Left cardiac atrium (tissue), 4 donors: ENCODE results near the gene TPST1. TPM values are rescaled to one million over a fixed set of nuclear protein-coding genes. Genes with fewer than 3 reads are reported as not detected.
"Not testable (repeated sequence)": the region's sequence is repeated elsewhere in the genome, so short reads cannot be mapped to it uniquely, and the experiment has no call there.

ENCODE experiments used
- ATAC-seq, 2 donors: fragments of 200-7000 bp; cut with Tn5 transposase; one replicate each; pipeline ENCODE4 v1.9.1; 2020; ENCODE audit warnings: mild to moderate bottlenecking in 2 of 2, moderate library complexity in 2 of 2
- DNase-seq: peaks from one replicate; pipeline ENCODE4 v3.0.0-alpha.2; 2020
- intact Hi-C, 2 donors: fragments of 100-400 bp; cut with DNase I; formaldehyde crosslinking; loops; one replicate each; pipeline versions ENCODE4 v1.14.1 to v1.15.1; 2022 to 2023
- total RNA-seq, 2 donors: library from RNA; stranded (reverse); fragmentation: NEBNext Ultra II Directional; extraction: Animal tissue kit (Norgen Biotek cat#: 25700); gene quantifications; one replicate each; pipeline ENCODE4 v1.2.1, GENCODE V29; 2021
- donor health status: DM: no; HTN: yes; CAD: no.
- donor health status: DM: no; HTN: yes; CAD: no; lungs with severe emphysema.
- donor health status: DM: yes; HTN: yes; CAD: no.
- donor health status: Dilated cardiomyopathy.

Gene TPST1
- total RNA-seq, 2 donors from 2014 or later: 9.2 to 12.3 TPM

DNA sequence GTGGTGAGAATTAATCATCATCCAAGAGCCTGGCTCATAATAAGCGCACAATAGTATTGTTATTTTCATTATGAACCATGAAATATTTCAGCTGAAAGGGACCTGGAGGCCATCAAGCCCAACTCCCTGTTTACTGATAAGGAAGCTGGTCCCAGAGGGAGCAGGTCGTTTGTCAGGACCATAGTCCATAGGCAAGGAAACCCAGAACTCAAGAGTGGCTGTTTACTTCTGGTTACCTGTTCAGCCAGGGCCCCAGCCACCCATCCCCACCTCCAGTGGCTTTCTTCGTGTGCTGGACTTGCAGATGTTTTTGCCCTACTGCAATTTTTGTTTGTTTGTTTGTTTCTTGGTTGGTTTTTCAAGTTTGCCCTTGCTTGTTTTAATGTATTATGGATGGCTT is 152.0 kb downstream of the TPST1 start:
- ATAC-seq (no peak), DNase-seq (no peak)
- intact Hi-C loops: no loop called here

DNA sequence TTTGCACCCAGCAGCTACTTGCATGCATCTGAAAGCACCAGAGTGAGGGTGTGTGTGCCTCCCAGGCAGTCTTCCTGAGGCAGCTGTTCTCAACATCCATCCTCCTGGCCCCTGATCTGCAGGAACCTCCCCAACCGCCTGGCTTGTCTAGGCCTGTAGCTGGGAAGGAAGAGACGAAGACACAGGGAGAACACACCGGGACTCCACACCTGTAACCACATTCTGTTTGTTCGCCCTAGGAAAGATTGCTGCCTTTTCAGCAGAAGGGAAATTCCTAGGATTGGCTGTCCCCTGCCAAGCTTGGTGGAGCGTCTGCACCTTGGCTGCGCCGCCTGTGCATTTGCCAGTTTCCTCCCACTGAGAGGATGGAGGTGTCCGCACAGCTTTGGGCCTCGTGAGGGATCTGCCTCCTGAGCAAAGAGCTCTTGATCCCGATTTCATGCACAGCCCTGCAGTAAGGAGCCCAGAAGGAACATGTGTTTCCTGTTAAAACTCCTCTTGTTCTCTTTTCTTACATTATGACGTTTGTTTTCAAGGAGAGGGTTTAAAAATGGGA is 154.6 kb downstream of the TPST1 start:
- intact Hi-C loops: no loop called here
- no peak for ATAC-seq
- no peak for DNase-seq

DNA sequence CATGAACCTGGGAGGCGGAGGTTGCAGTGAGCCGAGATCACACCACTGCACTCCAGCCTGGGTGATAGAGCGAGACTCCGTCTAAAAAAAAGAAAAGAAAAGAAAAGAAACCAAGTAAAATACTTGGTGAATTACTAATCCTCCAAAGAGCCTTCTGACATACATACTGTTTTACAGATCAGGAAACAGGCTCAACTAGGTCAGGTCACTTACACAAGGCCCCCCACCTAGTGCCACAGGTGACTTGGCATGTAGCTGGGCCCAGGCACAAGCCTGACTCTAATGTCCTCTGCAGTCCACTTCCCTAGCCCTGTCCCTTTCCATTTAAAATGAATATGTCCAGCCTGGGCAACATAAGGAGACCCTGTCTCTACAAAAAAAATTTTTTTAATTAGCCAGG is 157.0 kb downstream of the TPST1 start:
- DNase-seq (no peak), ATAC-seq (no peak)
- intact Hi-C loops: no loop called here

DNA sequence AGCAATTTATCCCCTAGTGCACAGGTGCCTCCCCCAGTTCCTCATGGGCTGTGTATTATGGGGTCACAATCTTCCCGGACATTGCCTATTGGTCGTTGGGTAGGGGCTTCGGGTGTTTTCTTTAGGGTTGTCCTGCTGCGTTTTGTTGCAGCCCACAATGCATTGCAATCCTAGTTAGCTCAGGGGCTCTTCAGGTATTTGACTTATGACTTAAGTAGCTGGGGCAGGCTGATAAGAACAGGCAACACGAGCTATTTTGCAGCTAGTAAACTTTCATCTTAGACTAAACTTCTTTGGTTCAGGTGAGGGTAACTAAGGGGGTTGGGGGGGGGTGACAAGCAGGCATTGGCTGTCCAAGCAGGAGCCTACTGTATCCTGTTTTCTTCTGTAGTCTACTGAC is 158.5 kb downstream of the TPST1 start:
- no peak for ATAC-seq
- DNase-seq: no peak
- intact Hi-C loops: no loop called here

DNA sequence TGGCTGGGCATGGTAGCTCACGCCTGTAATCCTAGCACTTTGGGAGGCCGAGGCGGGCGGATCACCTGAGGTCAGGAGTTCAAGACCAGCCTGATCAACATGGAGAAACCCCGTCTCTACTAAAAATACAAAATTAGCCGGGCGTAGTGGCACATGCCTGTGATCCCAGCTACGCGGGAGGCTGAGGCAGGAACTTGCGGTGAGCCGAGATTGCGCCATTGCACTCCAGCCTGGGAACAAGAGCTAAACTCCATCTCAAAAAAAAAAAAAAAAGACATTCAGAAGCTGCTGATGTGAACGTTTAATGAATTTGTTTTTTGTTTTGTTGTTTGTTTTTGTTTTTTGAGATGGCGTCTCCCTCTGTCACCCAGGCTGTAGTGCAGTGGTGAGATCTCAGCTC is 159.9 kb downstream of the TPST1 start:
- DNase-seq, intact Hi-C loops, ATAC-seq: not testable (repeated sequence)

GRCh38 chr7:66371096-66371824 is 166.1 kb downstream of the TPST1 start:
- ATAC-seq (no peak), DNase-seq (no peak)
- intact Hi-C loops: no loop called here

DNA sequence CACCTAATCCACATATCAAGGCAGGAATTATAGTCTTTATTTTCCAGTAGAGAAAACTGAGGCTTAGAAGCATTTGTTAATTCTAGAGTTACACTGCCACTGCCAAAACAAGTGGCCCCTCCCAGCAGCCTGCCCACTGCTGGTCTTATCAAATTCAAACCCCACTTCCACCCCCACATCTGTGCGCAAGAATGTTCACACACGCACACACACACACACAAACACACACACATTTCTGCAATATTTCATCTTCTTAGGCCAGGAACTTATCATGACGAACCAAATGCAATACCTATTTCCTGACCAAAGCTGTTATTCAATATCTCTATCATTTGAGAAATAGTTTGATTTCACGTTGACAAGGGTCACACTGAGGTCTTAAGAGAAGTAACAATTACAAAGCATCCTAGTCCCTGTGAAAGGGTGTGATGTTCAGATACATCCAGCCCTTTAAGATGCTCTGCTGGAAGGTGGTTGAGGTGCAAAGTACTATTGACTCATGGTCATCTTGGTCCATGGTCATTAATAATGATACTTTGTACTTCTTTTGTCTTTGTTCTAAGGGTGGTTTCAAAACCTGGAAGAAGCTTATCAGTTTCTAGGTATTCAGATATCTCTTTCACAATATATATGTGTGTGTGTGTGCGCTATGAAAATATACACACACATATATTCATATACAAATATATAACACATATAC is 169.2 kb downstream of the TPST1 start:
- ATAC-seq, DNase-seq, intact Hi-C loops: not testable (repeated sequence)

DNA sequence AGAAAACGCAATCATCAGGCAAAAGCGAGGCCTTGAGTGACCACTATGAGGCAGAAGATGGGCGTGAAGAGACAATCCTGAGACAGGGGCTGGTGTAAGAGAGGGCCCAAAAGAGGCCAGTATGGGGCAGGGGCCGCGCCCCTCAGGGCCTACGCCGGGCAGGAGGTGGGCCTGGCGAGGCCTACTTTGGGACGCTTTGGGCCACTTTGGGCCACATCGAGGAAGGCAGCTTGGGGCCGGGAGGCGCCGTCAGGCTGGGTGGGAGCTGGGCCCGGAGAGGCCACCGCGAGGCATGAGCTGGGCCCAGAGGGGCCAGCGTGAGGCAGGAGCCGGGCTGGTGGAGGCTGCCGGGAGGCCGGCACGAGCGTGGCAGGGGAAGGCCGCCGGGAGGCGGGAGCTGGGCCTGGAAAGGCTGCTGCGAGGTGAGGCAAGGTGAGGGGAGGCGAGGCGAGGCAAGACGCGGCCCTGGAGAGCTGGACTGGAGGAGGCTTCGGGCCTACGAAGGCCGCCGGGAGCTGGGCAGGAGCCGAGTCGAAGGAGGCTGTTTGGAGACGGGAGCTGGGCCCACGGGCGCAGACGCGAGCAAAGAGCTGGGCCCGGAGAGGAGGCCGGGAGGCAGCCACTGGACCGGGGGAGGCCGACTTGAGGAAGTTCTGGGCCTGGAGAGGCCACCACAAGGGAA is 171.3 kb downstream of the TPST1 start:
- intact Hi-C loops: no loop called here
- ATAC-seq: no peak
- no peak for DNase-seq

- no peak for DNase-seq
- intact Hi-C loops: no loop called here
- ATAC-seq: peak in 1 of 2 donors; percentile 24
These were observed 171.9 kb downstream of the TPST1 start for GRCh38 chr7:66377045-66377444.

DNA sequence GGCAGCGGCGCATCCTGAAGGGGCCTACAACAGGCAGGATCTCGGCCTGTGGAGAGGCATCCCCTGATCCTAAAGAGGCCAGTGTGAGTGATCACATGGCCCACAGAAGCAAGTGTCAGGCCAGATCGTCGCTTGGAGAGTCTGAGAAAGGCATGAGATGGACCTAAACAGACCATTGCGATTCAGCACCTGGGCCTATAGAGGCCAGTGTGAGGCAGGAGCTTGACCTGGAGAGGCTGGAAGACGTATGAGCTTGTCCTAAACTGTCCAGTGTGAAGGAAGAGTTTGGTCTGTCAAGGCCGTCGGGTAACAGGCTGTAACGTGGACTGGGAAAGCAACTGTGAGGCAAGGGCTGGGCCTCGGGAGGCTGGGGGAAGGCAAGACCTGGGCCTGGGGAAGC is 172.6 kb downstream of the TPST1 start:
- intact Hi-C loops: no loop called here
- ATAC-seq: no peak
- no peak for DNase-seq

GRCh38 chr7:66379542-66380160 is 174.5 kb downstream of the TPST1 start:
- no peak for DNase-seq
- intact Hi-C loops: no loop called here
- ATAC-seq: no peak

- DNase-seq: no peak
- no peak for ATAC-seq
- intact Hi-C loops: no loop called here
These were observed 175.2 kb downstream of the TPST1 start for GRCh38 chr7:66380272-66380888.

GRCh38 chr7:66382182-66382923 is 177.2 kb downstream of the TPST1 start:
- ATAC-seq, DNase-seq, intact Hi-C loops: not testable (repeated sequence)

DNA sequence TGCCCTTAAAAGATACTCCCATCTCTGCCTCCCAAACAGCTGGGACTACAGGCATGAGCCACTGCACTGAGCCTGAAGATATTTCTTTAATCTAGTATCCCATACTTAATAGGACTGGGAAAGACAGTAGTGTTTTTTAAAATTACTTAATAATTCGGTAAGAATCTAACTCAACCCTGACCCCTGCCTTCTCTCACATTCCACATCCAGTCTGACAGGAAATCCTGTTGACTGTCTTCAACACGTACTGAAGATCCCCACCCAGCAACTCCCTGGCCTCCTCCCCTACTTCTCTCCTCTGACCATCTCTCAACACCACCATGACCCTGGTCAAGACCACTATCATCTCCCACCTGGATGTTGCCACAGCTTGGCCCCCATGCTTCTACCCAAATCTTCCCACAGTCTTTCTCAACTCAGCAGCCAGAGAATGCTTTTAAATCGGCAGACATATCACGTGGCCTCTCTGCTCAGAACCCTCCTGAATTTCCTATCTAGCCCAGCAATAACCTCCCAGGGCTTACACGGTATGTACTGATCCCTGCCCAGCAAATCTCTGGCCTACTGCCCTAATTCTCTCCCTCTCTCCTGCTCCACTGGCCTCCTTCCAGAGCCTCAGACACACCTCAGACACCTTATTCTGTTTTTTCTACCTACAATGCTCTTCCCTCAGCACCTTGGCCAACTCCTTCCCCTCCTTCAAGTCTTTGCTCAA is 180.2 kb downstream of the TPST1 start:
- intact Hi-C loops, DNase-seq: not testable (repeated sequence)
- peak in 1 of 2 donors; percentile 59 for ATAC-seq

- DNase-seq, ATAC-seq, intact Hi-C loops: not testable (repeated sequence)
These were observed 190.0 kb downstream of the TPST1 start for GRCh38 chr7:66395128-66395571.

DNA sequence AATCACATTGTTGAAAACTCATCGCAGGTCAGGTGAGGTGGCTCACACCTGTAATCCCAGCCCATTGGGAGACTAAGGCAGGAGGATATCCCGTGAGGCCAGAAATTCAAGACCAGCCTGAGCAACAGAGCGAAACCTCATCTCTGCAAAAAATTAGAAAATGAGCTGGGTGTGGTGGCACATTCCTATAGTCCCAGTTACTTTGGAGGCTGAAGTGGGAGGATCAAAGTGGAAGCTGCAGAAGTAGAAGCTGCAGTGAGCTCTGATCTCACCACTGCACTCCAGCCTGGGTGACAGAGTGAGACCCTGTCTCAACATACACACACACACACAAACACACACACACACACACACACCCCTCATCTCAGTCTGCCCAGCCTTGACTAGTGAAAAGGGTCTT is 190.9 kb downstream of the TPST1 start:
- DNase-seq, intact Hi-C loops, ATAC-seq: not testable (repeated sequence)

DNA sequence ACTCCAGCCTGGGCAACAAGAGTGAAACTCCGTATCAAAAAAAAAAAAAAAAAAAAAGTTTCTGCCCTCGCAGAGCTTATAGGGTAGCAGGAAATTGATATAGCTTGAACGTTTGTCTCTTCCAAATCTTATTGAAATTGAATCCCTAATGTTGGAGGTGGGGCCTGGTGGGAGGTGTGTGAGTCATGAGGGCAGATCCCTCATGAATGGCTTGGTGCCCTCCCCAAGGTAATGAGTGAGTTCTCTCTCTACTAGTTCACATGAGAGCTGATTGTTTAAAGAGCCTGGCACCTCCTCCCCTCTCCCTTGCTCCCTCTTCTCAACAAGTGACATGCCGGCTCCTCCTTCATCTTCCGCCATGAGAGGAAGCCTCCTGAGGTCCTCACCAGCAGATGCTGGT is 193.7 kb downstream of the TPST1 start:
- DNase-seq, ATAC-seq, intact Hi-C loops: not testable (repeated sequence)

GRCh38 chr7:66399566-66399965 is 194.4 kb downstream of the TPST1 start:
- DNase-seq: no peak
- intact Hi-C loops: no loop called here
- no peak for ATAC-seq
